ENCODE data around the gene ATP10A. TPM values are rescaled to one million over a fixed set of nuclear protein-coding genes. Genes with fewer than 3 reads are reported as not detected.

The ATP10A gene
- total and polyA plus RNA-seq, 5 donors from 2014 or later, result 2.8 to 16.1 (median 5.5) TPM

- no peaks in the 10 kb centered on the region for H3K4me1 Mint-ChIP-seq
- no peaks in the 10 kb centered on the region for H3K27me3 Mint-ChIP-seq
- H3K36me3 Mint-ChIP-seq, result peaks cover 20% of the 10 kb centered on the region
- Histone ChIP-seq H3K27me3 (ENCODE audit: control insufficient read depth, insufficient read depth, low read length) (no peaks in the 10 kb centered on the region), H3K4me1 (ENCODE audit: control insufficient read depth, insufficient read depth, low read length, poor library complexity, severe bottlenecking) (no peaks in the 10 kb centered on the region), H3K27ac (ENCODE audit: insufficient read depth, low read length, poor library complexity, severe bottlenecking) (no peak overlapping the region), H3K36me3 (ENCODE audit: control insufficient read depth, insufficient read depth, low read length) (peaks cover 11% of the 10 kb centered on the region), H3K4me3 (ENCODE audit: low read depth, low read length) (no peak overlapping the region), H3K9me3 (ENCODE audit: control insufficient read depth in 2 of 2, low read length in 2 of 2) (no peaks in the 10 kb centered on the region)
- no peak overlapping the region for H3K4me3 Mint-ChIP-seq
- no peak overlapping the region for H3K27ac Mint-ChIP-seq
- ATAC-seq (ENCODE audit: low read depth in 2 of 2), result no peak
- peak in 2 of 3 donors; percentile 9 to 28 for DNase-seq
- peaks cover 0 to 2% (median 0%) of the 10 kb centered on the region in 7 donors for H3K9me3 Mint-ChIP-seq
Measured at GRCh38 chr15:25693321-25694238, 169.5 kb downstream of the ATP10A start.

GRCh38 chr15:25691544-25692430 lies 171.3 kb downstream of the ATP10A start:
- Mint-ChIP-seq H3K4me3 (no peak overlapping the region), H3K27me3 (no peaks in the 10 kb centered on the region), H3K27ac (no peak overlapping the region), H3K4me1 (no peaks in the 10 kb centered on the region), H3K9me3 (peaks cover 0 to 2% (median 0%) of the 10 kb centered on the region in 7 donors), H3K36me3 (peaks cover 25% of the 10 kb centered on the region)
- no peak overlapping the region for H3K4me3 ChIP-seq (ENCODE audit: low read depth, low read length)
- H3K9me3 ChIP-seq (ENCODE audit: control insufficient read depth in 2 of 2, low read length in 2 of 2), result no peaks in the 10 kb centered on the region
- ATAC-seq (ENCODE audit: low read depth in 2 of 2) (no peak), DNase-seq (peak in 1 of 3 donors; percentile 4)
- no peaks in the 10 kb centered on the region for H3K4me1 ChIP-seq (ENCODE audit: control insufficient read depth, insufficient read depth, low read length, poor library complexity, severe bottlenecking)
- H3K27me3 ChIP-seq (ENCODE audit: control insufficient read depth, insufficient read depth, low read length), result no peaks in the 10 kb centered on the region
- H3K27ac ChIP-seq (ENCODE audit: insufficient read depth, low read length, poor library complexity, severe bottlenecking), result no peak overlapping the region
- H3K36me3 ChIP-seq (ENCODE audit: control insufficient read depth, insufficient read depth, low read length), result peaks cover 11% of the 10 kb centered on the region

GRCh38 chr15:25690673-25691543 lies 172.2 kb downstream of the ATP10A start:
- H3K4me1 Mint-ChIP-seq, result no peaks in the 10 kb centered on the region
- Histone ChIP-seq H3K27ac (ENCODE audit: insufficient read depth, low read length, poor library complexity, severe bottlenecking) (no peak overlapping the region), H3K4me3 (ENCODE audit: low read depth, low read length) (no peak overlapping the region), H3K36me3 (ENCODE audit: control insufficient read depth, insufficient read depth, low read length) (peaks cover 6% of the 10 kb centered on the region), H3K9me3 (ENCODE audit: control insufficient read depth in 2 of 2, low read length in 2 of 2) (no peaks in the 10 kb centered on the region), H3K27me3 (ENCODE audit: control insufficient read depth, insufficient read depth, low read length) (no peaks in the 10 kb centered on the region), H3K4me1 (ENCODE audit: control insufficient read depth, insufficient read depth, low read length, poor library complexity, severe bottlenecking) (no peaks in the 10 kb centered on the region)
- H3K4me3 Mint-ChIP-seq, result no peak overlapping the region
- DNase-seq (no peak), ATAC-seq (ENCODE audit: low read depth in 2 of 2) (no peak)
- H3K9me3 Mint-ChIP-seq, result peaks cover 0 to 2% (median 0%) of the 10 kb centered on the region in 7 donors
- H3K27ac Mint-ChIP-seq, result no peak overlapping the region
- peaks cover 28% of the 10 kb centered on the region for H3K36me3 Mint-ChIP-seq
- no peaks in the 10 kb centered on the region for H3K27me3 Mint-ChIP-seq

GRCh38 chr15:25689592-25689991 lies 173.5 kb downstream of the ATP10A start:
- H3K27ac Mint-ChIP-seq, result no peak overlapping the region
- ATAC-seq (ENCODE audit: low read depth in 2 of 2), result no peak
- Histone ChIP-seq H3K4me3 (ENCODE audit: low read depth, low read length) (no peak overlapping the region), H3K4me1 (ENCODE audit: control insufficient read depth, insufficient read depth, low read length, poor library complexity, severe bottlenecking) (no peaks in the 10 kb centered on the region), H3K27me3 (ENCODE audit: control insufficient read depth, insufficient read depth, low read length) (no peaks in the 10 kb centered on the region), H3K27ac (ENCODE audit: insufficient read depth, low read length, poor library complexity, severe bottlenecking) (no peak overlapping the region), H3K9me3 (ENCODE audit: control insufficient read depth in 2 of 2, low read length in 2 of 2) (no peaks in the 10 kb centered on the region), H3K36me3 (ENCODE audit: control insufficient read depth, insufficient read depth, low read length) (peaks cover 3% of the 10 kb centered on the region)
- H3K4me3 Mint-ChIP-seq, result no peak overlapping the region
- no peaks in the 10 kb centered on the region for H3K9me3 Mint-ChIP-seq
- H3K36me3 Mint-ChIP-seq, result peaks cover 28% of the 10 kb centered on the region
- no peak for DNase-seq
- no peaks in the 10 kb centered on the region for H3K4me1 Mint-ChIP-seq
- no peaks in the 10 kb centered on the region for H3K27me3 Mint-ChIP-seq

GRCh38 chr15:25688166-25688565 lies 175.0 kb downstream of the ATP10A start:
- no peak overlapping the region for H3K27ac Mint-ChIP-seq
- H3K9me3 Mint-ChIP-seq, result peaks cover 0 to under 1% (median 0%) of the 10 kb centered on the region in 7 donors
- ATAC-seq (ENCODE audit: low read depth in 2 of 2) (no peak), DNase-seq (no peak)
- H3K36me3 ChIP-seq (ENCODE audit: control insufficient read depth, insufficient read depth, low read length), result no peaks in the 10 kb centered on the region
- H3K4me3 ChIP-seq (ENCODE audit: low read depth, low read length), result no peak overlapping the region
- no peaks in the 10 kb centered on the region for H3K9me3 ChIP-seq (ENCODE audit: control insufficient read depth in 2 of 2, low read length in 2 of 2)
- no peaks in the 10 kb centered on the region for H3K27me3 Mint-ChIP-seq
- H3K4me3 Mint-ChIP-seq, result no peak overlapping the region
- peaks cover 39% of the 10 kb centered on the region for H3K36me3 Mint-ChIP-seq
- no peaks in the 10 kb centered on the region for H3K27me3 ChIP-seq (ENCODE audit: control insufficient read depth, insufficient read depth, low read length)
- no peak overlapping the region for H3K27ac ChIP-seq (ENCODE audit: insufficient read depth, low read length, poor library complexity, severe bottlenecking)
- no peaks in the 10 kb centered on the region for H3K4me1 Mint-ChIP-seq
- no peaks in the 10 kb centered on the region for H3K4me1 ChIP-seq (ENCODE audit: control insufficient read depth, insufficient read depth, low read length, poor library complexity, severe bottlenecking)

GRCh38 chr15:25687689-25688088 lies 175.4 kb downstream of the ATP10A start:
- Histone ChIP-seq H3K27ac (ENCODE audit: insufficient read depth, low read length, poor library complexity, severe bottlenecking) (no peak overlapping the region), H3K9me3 (ENCODE audit: control insufficient read depth in 2 of 2, low read length in 2 of 2) (no peaks in the 10 kb centered on the region), H3K27me3 (ENCODE audit: control insufficient read depth, insufficient read depth, low read length) (no peaks in the 10 kb centered on the region), H3K36me3 (ENCODE audit: control insufficient read depth, insufficient read depth, low read length) (no peaks in the 10 kb centered on the region), H3K4me3 (ENCODE audit: low read depth, low read length) (no peak overlapping the region), H3K4me1 (ENCODE audit: control insufficient read depth, insufficient read depth, low read length, poor library complexity, severe bottlenecking) (no peaks in the 10 kb centered on the region)
- DNase-seq (no peak), ATAC-seq (ENCODE audit: low read depth in 2 of 2) (no peak)
- Mint-ChIP-seq H3K4me1 (no peaks in the 10 kb centered on the region), H3K9me3 (peaks cover 0 to 3% (median 0%) of the 10 kb centered on the region in 7 donors), H3K36me3 (peaks cover 43% of the 10 kb centered on the region), H3K27ac (no peak overlapping the region), H3K4me3 (no peak overlapping the region), H3K27me3 (no peaks in the 10 kb centered on the region)

GRCh38 chr15:25687276-25687675 lies 175.9 kb downstream of the ATP10A start:
- Mint-ChIP-seq H3K4me1 (no peaks in the 10 kb centered on the region), H3K4me3 (no peak overlapping the region), H3K27me3 (no peaks in the 10 kb centered on the region), H3K9me3 (peaks cover 0 to 3% (median 0%) of the 10 kb centered on the region in 7 donors), H3K36me3 (peaks cover 40% of the 10 kb centered on the region), H3K27ac (no peak overlapping the region)
- Histone ChIP-seq H3K9me3 (ENCODE audit: control insufficient read depth in 2 of 2, low read length in 2 of 2) (no peaks in the 10 kb centered on the region), H3K27me3 (ENCODE audit: control insufficient read depth, insufficient read depth, low read length) (no peaks in the 10 kb centered on the region), H3K4me3 (ENCODE audit: low read depth, low read length) (no peak overlapping the region), H3K36me3 (ENCODE audit: control insufficient read depth, insufficient read depth, low read length) (no peaks in the 10 kb centered on the region), H3K4me1 (ENCODE audit: control insufficient read depth, insufficient read depth, low read length, poor library complexity, severe bottlenecking) (no peaks in the 10 kb centered on the region), H3K27ac (ENCODE audit: insufficient read depth, low read length, poor library complexity, severe bottlenecking) (no peak overlapping the region)
- DNase-seq (no peak), ATAC-seq (ENCODE audit: low read depth in 2 of 2) (no peak)
